GM12878 (cell line): ENCODE data around the gene NTPCR. TPM values are rescaled to one million over a fixed set of nuclear protein-coding genes. Genes with fewer than 3 reads are reported as not detected.

Experiments used
- BCL11A ChIP-seq: IDR thresholded peaks from 2 replicates; pipeline ENCODE4 v1.6.1; 2011; ENCODE audit warnings: low read depth, low read length
- BRCA1 ChIP-seq: IDR thresholded peaks from 2 replicates; pipeline ENCODE4 v1.6.1; 2011; ENCODE audit warnings: low read depth, low read length, improper control_type of control experiment
- CBX3 ChIP-seq: fragments of 200-600 bp; sonication (generic); IDR thresholded peaks from 2 replicates; pipeline ENCODE4 v1.6.1; 2016; ENCODE audit warnings: low read depth, borderline replicate concordance
- EP300 ChIP-seq, 2 experiments: fragments of 150-350 bp in 1 of 2; IDR thresholded peaks; 2 replicates each; pipeline ENCODE4 v1.6.1; 2011 to 2012; ENCODE audit warnings: low read depth in 2 of 2, low read length in 2 of 2, borderline replicate concordance in 1 of 2, improper control_type of control experiment in 1 of 2, inconsistent platforms in 1 of 2; ENCODE audit not compliant: control insufficient read depth in 1 of 2
- ESRRA ChIP-seq: IDR thresholded peaks from 2 replicates; pipeline ENCODE4 v1.6.1; 2012; ENCODE audit warnings: mild to moderate bottlenecking, low read length, improper control_type of control experiment
- JUND ChIP-seq: IDR thresholded peaks from 2 replicates; pipeline ENCODE4 v1.6.1; 2012; ENCODE audit warnings: low read depth, mild to moderate bottlenecking, low read length, improper control_type of control experiment, moderate library complexity
- KDM1A ChIP-seq: fragments of 200-600 bp; sonication (generic); IDR thresholded peaks from 2 replicates; pipeline ENCODE4 v1.6.1; 2016; ENCODE audit warnings: borderline replicate concordance
- MTA2 ChIP-seq: fragments of 450-650 bp; IDR thresholded peaks from 2 replicates; pipeline ENCODE4 v1.6.1; 2016; ENCODE audit warnings: low read depth, mild to moderate bottlenecking, moderate library complexity
- RAD21 ChIP-seq: IDR thresholded peaks from 2 replicates; pipeline ENCODE4 v1.6.1; 2011; ENCODE audit warnings: mild to moderate bottlenecking, low read depth, low read length, moderate library complexity; ENCODE audit not compliant: insufficient read depth
- RCOR1 ChIP-seq: conservative IDR thresholded peaks from 2 replicates; pipeline ENCODE4 v1.6.1; 2012; ENCODE audit warnings: low read depth, low read length, improper control_type of control experiment
- RUNX3 ChIP-seq: IDR thresholded peaks from 2 replicates; pipeline ENCODE4 v1.6.1; 2012; ENCODE audit warnings: low read length, inconsistent platforms
- SREBF2 ChIP-seq: IDR thresholded peaks from 2 replicates; pipeline ENCODE4 v1.6.1; 2012; ENCODE audit warnings: mild to moderate bottlenecking, low read length
- SRF ChIP-seq, 2 experiments: IDR thresholded peaks; 2 replicates each; pipeline ENCODE4 v1.6.1; 2011; ENCODE audit warnings: low read depth in 2 of 2, low read length in 2 of 2, mild to moderate bottlenecking in 1 of 2, moderate library complexity in 1 of 2
- SUZ12 ChIP-seq: fragments of 200-600 bp; sonication (generic); IDR thresholded peaks from one replicate; pipeline ENCODE4 v1.6.1; 2018; ENCODE audit warnings: antibody characterized with exemption, mild to moderate bottlenecking; ENCODE audit not compliant: unreplicated experiment
- polyA plus RNA-seq, 11 experiments: library from polyadenylated mRNA; depleted of rRNA in 4 of 11; unstranded in 6 of 11; stranded (reverse) in 5 of 11; fragments of >200 nt; fragmentation: Nextera tagmentation in 4 of 11; fragmentation: Illumina TruSeq in 1 of 11; extraction: Ambion mirVana in 4 of 11; extraction: Trizol in 1 of 11; gene quantifications; 1 replicate in 1 of 11; 2 replicates in 10 of 11; pipeline versions ENCODE4 v1.2.1 to v1.2.3, GENCODE V29; 2011 to 2016; ENCODE audit warnings: inconsistent platforms in 2 of 11, missing spikeins in 2 of 11, low read depth in 1 of 11
- total RNA-seq, 4 experiments: library from RNA; depleted of rRNA in 3 of 4; stranded (reverse); fragments of >200 nt in 3 of 4; fragmentation: Illumina TruSeq in 1 of 4; extraction: Trizol in 1 of 4; gene quantifications; 2 replicates each; pipeline versions ENCODE4 v1.2.1 to v1.2.3, GENCODE V29; 2013 to 2021
- TF ChIP-seq, protein P1 (sequence below): fragments of 450-650 bp; IDR thresholded peaks from 2 replicates; pipeline ENCODE4 v1.6.1; 2017; ENCODE audit warnings: mild to moderate bottlenecking, moderate library complexity
- TF ChIP-seq, protein P2 (sequence below): fragments of 450-650 bp; formaldehyde crosslinking; IDR thresholded peaks from 2 replicates; pipeline ENCODE4 v1.4.0; 2020; ENCODE audit warnings: mild to moderate bottlenecking, moderate library complexity
- TF ChIP-seq, protein P3 (sequence below): fragments of 450-650 bp; IDR thresholded peaks from 2 replicates; pipeline ENCODE4 v1.6.1; 2016; ENCODE audit warnings: mild to moderate bottlenecking
- TF ChIP-seq, protein P4 (sequence below): fragments of 450-650 bp; formaldehyde crosslinking; IDR thresholded peaks from 2 replicates; pipeline ENCODE4 v1.5.0; 2022; ENCODE audit warnings: mild to moderate bottlenecking, missing genetic modification characterization

NTPCR gene
- total and polyA plus RNA-seq, 10 of the 15 experiments (the other 5 are each of a cell fraction or from before 2014, with no cell fraction given) = 25.4 to 109 (median 56.6) TPM

DNA sequence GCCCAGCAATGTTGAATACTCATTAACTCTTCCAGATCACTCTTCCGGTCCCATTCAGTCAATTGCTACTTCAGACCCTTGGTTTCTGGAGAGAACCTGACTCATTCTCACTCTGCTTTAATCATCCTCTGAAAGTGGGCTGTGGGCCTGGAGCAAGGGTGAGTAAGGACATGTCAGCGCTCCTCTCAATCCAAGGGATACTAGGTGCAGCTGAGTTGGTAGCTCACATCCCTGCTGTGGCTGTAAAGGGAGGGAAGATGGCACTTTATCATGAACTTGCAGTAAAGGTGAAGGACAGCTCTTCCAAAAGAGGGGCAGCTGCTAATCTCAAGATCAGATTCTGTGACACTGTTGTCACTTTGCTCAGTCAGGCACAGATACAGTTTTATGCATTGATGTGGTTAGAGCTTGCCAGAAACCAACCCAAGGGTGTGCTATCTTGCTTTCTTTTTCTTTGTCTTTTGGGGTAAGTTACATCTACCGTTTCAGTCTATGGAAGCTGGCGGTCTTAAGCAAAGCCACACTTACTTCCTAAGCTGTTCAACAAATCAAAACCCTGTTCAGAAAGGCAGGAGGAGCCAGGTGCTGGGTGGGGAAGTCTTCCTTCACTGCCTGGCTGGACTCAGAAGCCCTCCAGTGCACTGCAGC lies 26.5 kb upstream of the NTPCR start (continued):
- TF ChIP-seq, protein P1, sequence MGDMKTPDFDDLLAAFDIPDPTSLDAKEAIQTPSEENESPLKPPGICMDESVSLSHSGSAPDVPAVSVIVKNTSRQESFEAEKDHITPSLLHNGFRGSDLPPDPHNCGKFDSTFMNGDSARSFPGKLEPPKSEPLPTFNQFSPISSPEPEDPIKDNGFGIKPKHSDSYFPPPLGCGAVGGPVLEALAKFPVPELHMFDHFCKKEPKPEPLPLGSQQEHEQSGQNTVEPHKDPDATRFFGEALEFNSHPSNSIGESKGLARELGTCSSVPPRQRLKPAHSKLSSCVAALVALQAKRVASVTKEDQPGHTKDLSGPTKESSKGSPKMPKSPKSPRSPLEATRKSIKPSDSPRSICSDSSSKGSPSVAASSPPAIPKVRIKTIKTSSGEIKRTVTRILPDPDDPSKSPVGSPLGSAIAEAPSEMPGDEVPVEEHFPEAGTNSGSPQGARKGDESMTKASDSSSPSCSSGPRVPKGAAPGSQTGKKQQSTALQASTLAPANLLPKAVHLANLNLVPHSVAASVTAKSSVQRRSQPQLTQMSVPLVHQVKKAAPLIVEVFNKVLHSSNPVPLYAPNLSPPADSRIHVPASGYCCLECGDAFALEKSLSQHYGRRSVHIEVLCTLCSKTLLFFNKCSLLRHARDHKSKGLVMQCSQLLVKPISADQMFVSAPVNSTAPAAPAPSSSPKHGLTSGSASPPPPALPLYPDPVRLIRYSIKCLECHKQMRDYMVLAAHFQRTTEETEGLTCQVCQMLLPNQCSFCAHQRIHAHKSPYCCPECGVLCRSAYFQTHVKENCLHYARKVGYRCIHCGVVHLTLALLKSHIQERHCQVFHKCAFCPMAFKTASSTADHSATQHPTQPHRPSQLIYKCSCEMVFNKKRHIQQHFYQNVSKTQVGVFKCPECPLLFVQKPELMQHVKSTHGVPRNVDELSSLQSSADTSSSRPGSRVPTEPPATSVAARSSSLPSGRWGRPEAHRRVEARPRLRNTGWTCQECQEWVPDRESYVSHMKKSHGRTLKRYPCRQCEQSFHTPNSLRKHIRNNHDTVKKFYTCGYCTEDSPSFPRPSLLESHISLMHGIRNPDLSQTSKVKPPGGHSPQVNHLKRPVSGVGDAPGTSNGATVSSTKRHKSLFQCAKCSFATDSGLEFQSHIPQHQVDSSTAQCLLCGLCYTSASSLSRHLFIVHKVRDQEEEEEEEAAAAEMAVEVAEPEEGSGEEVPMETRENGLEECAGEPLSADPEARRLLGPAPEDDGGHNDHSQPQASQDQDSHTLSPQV = no peak
- peak; percentile 29; the same call in 1 of the 2 replicates for TF ChIP-seq RAD21
- no peak for TF ChIP-seq JUND
- TF ChIP-seq BRCA1 = no peak
- TF ChIP-seq SRF (IDR thresholded peaks at IDR 0.05; ENCODE audit: low read depth in 2 of 2, low read length in 2 of 2) = no peak
- no peak for TF ChIP-seq SUZ12
- no peak for TF ChIP-seq BCL11A
- TF ChIP-seq KDM1A = no peak
- peak in 1 of 2 experiments; percentile 46; a peak in 1 of 4 replicates for TF ChIP-seq EP300 (IDR thresholded peaks at IDR 0.05; ENCODE audit: borderline replicate concordance in 1 of 2, control insufficient read depth in 1 of 2, low read depth in 2 of 2, low read length in 2 of 2)
- peak; percentile 94 for TF ChIP-seq RUNX3
- TF ChIP-seq, protein P2, sequence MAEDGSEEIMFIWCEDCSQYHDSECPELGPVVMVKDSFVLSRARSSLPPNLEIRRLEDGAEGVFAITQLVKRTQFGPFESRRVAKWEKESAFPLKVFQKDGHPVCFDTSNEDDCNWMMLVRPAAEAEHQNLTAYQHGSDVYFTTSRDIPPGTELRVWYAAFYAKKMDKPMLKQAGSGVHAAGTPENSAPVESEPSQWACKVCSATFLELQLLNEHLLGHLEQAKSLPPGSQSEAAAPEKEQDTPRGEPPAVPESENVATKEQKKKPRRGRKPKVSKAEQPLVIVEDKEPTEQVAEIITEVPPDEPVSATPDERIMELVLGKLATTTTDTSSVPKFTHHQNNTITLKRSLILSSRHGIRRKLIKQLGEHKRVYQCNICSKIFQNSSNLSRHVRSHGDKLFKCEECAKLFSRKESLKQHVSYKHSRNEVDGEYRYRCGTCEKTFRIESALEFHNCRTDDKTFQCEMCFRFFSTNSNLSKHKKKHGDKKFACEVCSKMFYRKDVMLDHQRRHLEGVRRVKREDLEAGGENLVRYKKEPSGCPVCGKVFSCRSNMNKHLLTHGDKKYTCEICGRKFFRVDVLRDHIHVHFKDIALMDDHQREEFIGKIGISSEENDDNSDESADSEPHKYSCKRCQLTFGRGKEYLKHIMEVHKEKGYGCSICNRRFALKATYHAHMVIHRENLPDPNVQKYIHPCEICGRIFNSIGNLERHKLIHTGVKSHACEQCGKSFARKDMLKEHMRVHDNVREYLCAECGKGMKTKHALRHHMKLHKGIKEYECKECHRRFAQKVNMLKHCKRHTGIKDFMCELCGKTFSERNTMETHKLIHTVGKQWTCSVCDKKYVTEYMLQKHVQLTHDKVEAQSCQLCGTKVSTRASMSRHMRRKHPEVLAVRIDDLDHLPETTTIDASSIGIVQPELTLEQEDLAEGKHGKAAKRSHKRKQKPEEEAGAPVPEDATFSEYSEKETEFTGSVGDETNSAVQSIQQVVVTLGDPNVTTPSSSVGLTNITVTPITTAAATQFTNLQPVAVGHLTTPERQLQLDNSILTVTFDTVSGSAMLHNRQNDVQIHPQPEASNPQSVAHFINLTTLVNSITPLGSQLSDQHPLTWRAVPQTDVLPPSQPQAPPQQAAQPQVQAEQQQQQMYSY = no peak
- TF ChIP-seq, protein P3, sequence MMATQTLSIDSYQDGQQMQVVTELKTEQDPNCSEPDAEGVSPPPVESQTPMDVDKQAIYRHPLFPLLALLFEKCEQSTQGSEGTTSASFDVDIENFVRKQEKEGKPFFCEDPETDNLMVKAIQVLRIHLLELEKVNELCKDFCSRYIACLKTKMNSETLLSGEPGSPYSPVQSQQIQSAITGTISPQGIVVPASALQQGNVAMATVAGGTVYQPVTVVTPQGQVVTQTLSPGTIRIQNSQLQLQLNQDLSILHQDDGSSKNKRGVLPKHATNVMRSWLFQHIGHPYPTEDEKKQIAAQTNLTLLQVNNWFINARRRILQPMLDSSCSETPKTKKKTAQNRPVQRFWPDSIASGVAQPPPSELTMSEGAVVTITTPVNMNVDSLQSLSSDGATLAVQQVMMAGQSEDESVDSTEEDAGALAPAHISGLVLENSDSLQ = peak; percentile 32; the same call in 1 of the 2 replicates
- no peak for TF ChIP-seq MTA2
- TF ChIP-seq ESRRA = no peak
- no peak for TF ChIP-seq RCOR1
- TF ChIP-seq SREBF2 = no peak
- TF ChIP-seq, protein P4, sequence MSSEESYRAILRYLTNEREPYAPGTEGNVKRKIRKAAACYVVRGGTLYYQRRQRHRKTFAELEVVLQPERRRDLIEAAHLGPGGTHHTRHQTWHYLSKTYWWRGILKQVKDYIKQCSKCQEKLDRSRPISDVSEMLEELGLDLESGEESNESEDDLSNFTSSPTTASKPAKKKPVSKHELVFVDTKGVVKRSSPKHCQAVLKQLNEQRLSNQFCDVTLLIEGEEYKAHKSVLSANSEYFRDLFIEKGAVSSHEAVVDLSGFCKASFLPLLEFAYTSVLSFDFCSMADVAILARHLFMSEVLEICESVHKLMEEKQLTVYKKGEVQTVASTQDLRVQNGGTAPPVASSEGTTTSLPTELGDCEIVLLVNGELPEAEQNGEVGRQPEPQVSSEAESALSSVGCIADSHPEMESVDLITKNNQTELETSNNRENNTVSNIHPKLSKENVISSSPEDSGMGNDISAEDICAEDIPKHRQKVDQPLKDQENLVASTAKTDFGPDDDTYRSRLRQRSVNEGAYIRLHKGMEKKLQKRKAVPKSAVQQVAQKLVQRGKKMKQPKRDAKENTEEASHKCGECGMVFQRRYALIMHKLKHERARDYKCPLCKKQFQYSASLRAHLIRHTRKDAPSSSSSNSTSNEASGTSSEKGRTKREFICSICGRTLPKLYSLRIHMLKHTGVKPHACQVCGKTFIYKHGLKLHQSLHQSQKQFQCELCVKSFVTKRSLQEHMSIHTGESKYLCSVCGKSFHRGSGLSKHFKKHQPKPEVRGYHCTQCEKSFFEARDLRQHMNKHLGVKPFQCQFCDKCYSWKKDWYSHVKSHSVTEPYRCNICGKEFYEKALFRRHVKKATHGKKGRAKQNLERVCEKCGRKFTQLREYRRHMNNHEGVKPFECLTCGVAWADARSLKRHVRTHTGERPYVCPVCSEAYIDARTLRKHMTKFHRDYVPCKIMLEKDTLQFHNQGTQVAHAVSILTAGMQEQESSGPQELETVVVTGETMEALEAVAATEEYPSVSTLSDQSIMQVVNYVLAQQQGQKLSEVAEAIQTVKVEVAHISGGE = no peak
- TF ChIP-seq CBX3 = no peak
